Left ventricle myocardium inferior (tissue), 1 donor: ENCODE measurements around the gene AJM1. TPM values are rescaled to one million over a fixed set of nuclear protein-coding genes. Genes with fewer than 3 reads are reported as not detected.
A peak's percentile ranks its signal among the peaks of the same experiment; 100 is the strongest.

Experiments
- DNase-seq: peaks from one replicate; pipeline ENCODE4 v3.0.0-alpha.2; 2020
- H3K27ac ChIP-seq: fragments of 200-600 bp; replicated peaks from 2 replicates; pipeline ENCODE4 v1.8.0; 2021
- H3K27me3 ChIP-seq: fragments of 200-600 bp; 2 replicates; pipeline ENCODE4 v1.8.0; 2021; ENCODE audit warnings: low read depth
- H3K36me3 ChIP-seq: fragments of 200-600 bp; 2 replicates; pipeline ENCODE4 v1.8.0; 2021
- H3K4me1 ChIP-seq: fragments of 200-600 bp; 2 replicates; pipeline ENCODE4 v1.8.0; 2021
- H3K4me3 ChIP-seq: fragments of 200-600 bp; 2 replicates; pipeline ENCODE4 v1.8.0; 2021; ENCODE audit warnings: mild to moderate bottlenecking, moderate library complexity
- H3K9me3 ChIP-seq: fragments of 200-600 bp; replicated peaks from 2 replicates; pipeline ENCODE4 v1.8.0; 2021
- CTCF ChIP-seq: fragments of 200-600 bp; IDR thresholded peaks from 2 replicates; pipeline ENCODE4 v1.8.0; 2021; ENCODE audit warnings: antibody characterized with exemption, mild to moderate bottlenecking, borderline replicate concordance
- intact Hi-C: fragments of 100-400 bp; cut with micrococcal nuclease; formaldehyde crosslinking; loops from one replicate; pipeline ENCODE4 v1.11.0; 2022
- total RNA-seq: library from RNA; stranded (reverse); fragmentation: NEBNext Ultra II Directional; extraction: Animal tissue kit (Norgen Biotek cat#: 25700); gene quantifications from one replicate; pipeline ENCODE4 v1.2.1, GENCODE V29; 2021
- donor health status: DM: no; HTN: yes; CAD: no; lungs with severe emphysema.

AJM1 gene
- total RNA-seq, 1 donor from 2014 or later = 7.7 TPM

GRCh38 chr9:136815422-136815782 lies 26.9 kb upstream of the AJM1 start:
- peaks cover 13% of the 10 kb centered on the region for H3K4me1 ChIP-seq
- intact Hi-C loops = no loop called here

GRCh38 chr9:136820971-136821825 lies 21.1 kb upstream of the AJM1 start:
- H3K36me3 ChIP-seq = peaks cover 34% of the 10 kb centered on the region
- peak overlapping the region; percentile 51 for H3K27ac ChIP-seq
- H3K4me3 ChIP-seq = peak overlapping the region; percentile 63
- H3K9me3 ChIP-seq = no peaks in the 10 kb centered on the region
- TF ChIP-seq CTCF = no peak
- H3K4me1 ChIP-seq = peaks cover 18% of the 10 kb centered on the region
- intact Hi-C loops = no loop called here
- no peaks in the 10 kb centered on the region for H3K27me3 ChIP-seq
- no peak for DNase-seq

More at GRCh38 chr9:136815422-136815782, 26.9 kb upstream of the AJM1 start:
- H3K27ac ChIP-seq = no peak overlapping the region
- H3K9me3 ChIP-seq = no peaks in the 10 kb centered on the region
- H3K27me3 ChIP-seq = no peaks in the 10 kb centered on the region
- TF ChIP-seq CTCF = no peak
- no peak for DNase-seq
- peaks cover 26% of the 10 kb centered on the region for H3K36me3 ChIP-seq
- H3K4me3 ChIP-seq = no peak overlapping the region

- DNase-seq = no peak
- no peak for TF ChIP-seq CTCF
- Histone ChIP-seq H3K9me3 (no peaks in the 10 kb centered on the region), H3K27me3 (no peaks in the 10 kb centered on the region), H3K36me3 (peaks cover 41% of the 10 kb centered on the region), H3K4me1 (peaks cover 18% of the 10 kb centered on the region), H3K4me3 (peak overlapping the region; percentile 63), H3K27ac (peak overlapping the region; percentile 51)
- intact Hi-C loops = no loop called here
Measured at GRCh38 chr9:136821826-136822544, 20.3 kb upstream of the AJM1 start.

- no peaks in the 10 kb centered on the region for H3K9me3 ChIP-seq
- no peak overlapping the region for H3K27ac ChIP-seq
- no peak for DNase-seq
- intact Hi-C loops = no loop called here
- TF ChIP-seq CTCF = no peak
- no peaks in the 10 kb centered on the region for H3K27me3 ChIP-seq
- H3K4me3 ChIP-seq = no peak overlapping the region
- peaks cover 45% of the 10 kb centered on the region for H3K36me3 ChIP-seq
- H3K4me1 ChIP-seq = peaks cover 18% of the 10 kb centered on the region
Measured at GRCh38 chr9:136823136-136824046, 18.9 kb upstream of the AJM1 start.
